SU-DHL-6 (cell line): ENCODE data around the gene SLX9.

Experiments used
- H2AFZ ChIP-seq: fragments of 200-600 bp; sonication (generic); 2 replicates; pipeline ENCODE4 v1.6.1; 2014; ENCODE audit warnings: low read depth, mild to moderate bottlenecking, moderate library complexity, mixed read lengths, antibody characterized with exemption, low read length; ENCODE audit not compliant: severe bottlenecking
- H3F3A ChIP-seq: fragments of 200-600 bp; shearing (Covaris generic); 2 replicates; pipeline ENCODE4 v1.6.0; 2016; ENCODE audit warnings: antibody characterized with exemption, mild to moderate bottlenecking; ENCODE audit not compliant: insufficient read depth
- H3K27ac ChIP-seq: fragments of 200-600 bp; sonication (generic); 2 replicates; pipeline ENCODE4 v1.5.1; 2016; ENCODE audit warnings: low read depth, mild to moderate bottlenecking, low read length, moderate library complexity, mixed read lengths
- H3K27me3 ChIP-seq: fragments of 200-600 bp; sonication (generic), shearing (Covaris generic); 2 replicates; pipeline ENCODE4 v1.6.0; 2014; ENCODE audit warnings: mild to moderate bottlenecking, low read length
- H3K36me3 ChIP-seq: fragments of 200-600 bp; sonication (generic); 2 replicates; pipeline ENCODE4 v1.6.1; 2014; ENCODE audit warnings: mild to moderate bottlenecking, low read length, mixed read lengths
- H3K4me2 ChIP-seq: fragments of 300-600, 200-600 bp; shearing (Covaris generic), sonication (generic); 2 replicates; pipeline ENCODE4 v1.6.0; 2014; ENCODE audit warnings: low read length, low read depth, mild to moderate bottlenecking; ENCODE audit not compliant: poor library complexity, severe bottlenecking
- H3K4me3 ChIP-seq: fragments of 200-600 bp; sonication (generic); 2 replicates; pipeline ENCODE4 v1.5.1; 2014; ENCODE audit warnings: antibody characterized with exemption, low read length, mild to moderate bottlenecking, mixed read lengths; ENCODE audit not compliant: insufficient read depth, poor library complexity, severe bottlenecking
- H3K79me2 ChIP-seq: fragments of 200-600 bp; sonication (generic); 2 replicates; pipeline ENCODE4 v1.6.1; 2014; ENCODE audit warnings: mild to moderate bottlenecking, low read length, moderate library complexity; ENCODE audit not compliant: insufficient read depth
- H3K9ac ChIP-seq: fragments of 200-600 bp; sonication (generic); 2 replicates; pipeline ENCODE4 v1.7.0; 2014; ENCODE audit warnings: mild to moderate bottlenecking, low read length
- H3K9me2 ChIP-seq: fragments of 200-600 bp; sonication (generic); replicated peaks from 2 replicates; pipeline ENCODE4 v1.6.1; 2014; ENCODE audit warnings: low read length; ENCODE audit not compliant: insufficient read depth
- H3K9me3 ChIP-seq: fragments of 200-600 bp; sonication (generic); 2 replicates; pipeline ENCODE4 v1.6.1; 2014; ENCODE audit warnings: low read length, mixed read lengths; ENCODE audit not compliant: insufficient read depth
- H4K20me1 ChIP-seq: fragments of 200-600 bp; sonication (generic); 2 replicates; pipeline ENCODE4 v1.6.1; 2014; ENCODE audit warnings: low read depth, mild to moderate bottlenecking, antibody characterized with exemption, low read length, moderate library complexity, mixed read lengths
- EZH2phosphoT487 ChIP-seq: fragments of 200-600 bp; sonication (generic), shearing (Covaris generic); conservative IDR thresholded peaks from 2 replicates; pipeline ENCODE4 v1.6.1; 2018; ENCODE audit warnings: mild to moderate bottlenecking, antibody characterized with exemption, low read length, moderate library complexity, mixed read lengths
- TF ChIP-seq, protein P1 (sequence below): fragments of 200-600 bp; sonication (generic); IDR thresholded peaks from one replicate; pipeline ENCODE4 v1.5.1; 2017; ENCODE audit warnings: antibody characterized with exemption, mild to moderate bottlenecking, low read length, moderate library complexity; ENCODE audit not compliant: insufficient read depth, poor library complexity, severe bottlenecking

Gene SLX9

DNA sequence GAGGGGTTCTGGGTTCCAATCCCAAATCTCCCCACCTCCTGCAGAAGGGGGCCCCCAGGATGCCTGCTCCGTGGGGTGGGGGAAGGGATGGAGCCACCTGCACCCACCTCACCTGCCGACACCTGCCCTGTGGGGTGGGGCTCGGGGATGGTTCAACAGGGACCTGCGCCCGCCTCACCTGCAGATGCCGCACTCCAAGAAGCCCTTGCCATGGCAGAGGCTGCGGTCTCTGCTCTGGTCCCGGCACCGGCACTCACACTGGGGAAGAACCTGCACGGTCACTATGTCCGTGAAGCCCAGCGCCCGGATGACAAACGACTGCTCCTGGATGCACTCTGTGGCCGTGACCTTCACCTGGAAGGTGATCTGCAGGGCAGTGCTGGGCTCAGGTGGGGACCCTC is 48.2 kb upstream of the SLX9 start:
- no peak overlapping the region for H2AFZ ChIP-seq
- no peaks in the 10 kb centered on the region for H3K36me3 ChIP-seq
- no peaks in the 10 kb centered on the region for H3K27me3 ChIP-seq
- H3K4me2 ChIP-seq = no peak overlapping the region
- TF ChIP-seq, protein P1, sequence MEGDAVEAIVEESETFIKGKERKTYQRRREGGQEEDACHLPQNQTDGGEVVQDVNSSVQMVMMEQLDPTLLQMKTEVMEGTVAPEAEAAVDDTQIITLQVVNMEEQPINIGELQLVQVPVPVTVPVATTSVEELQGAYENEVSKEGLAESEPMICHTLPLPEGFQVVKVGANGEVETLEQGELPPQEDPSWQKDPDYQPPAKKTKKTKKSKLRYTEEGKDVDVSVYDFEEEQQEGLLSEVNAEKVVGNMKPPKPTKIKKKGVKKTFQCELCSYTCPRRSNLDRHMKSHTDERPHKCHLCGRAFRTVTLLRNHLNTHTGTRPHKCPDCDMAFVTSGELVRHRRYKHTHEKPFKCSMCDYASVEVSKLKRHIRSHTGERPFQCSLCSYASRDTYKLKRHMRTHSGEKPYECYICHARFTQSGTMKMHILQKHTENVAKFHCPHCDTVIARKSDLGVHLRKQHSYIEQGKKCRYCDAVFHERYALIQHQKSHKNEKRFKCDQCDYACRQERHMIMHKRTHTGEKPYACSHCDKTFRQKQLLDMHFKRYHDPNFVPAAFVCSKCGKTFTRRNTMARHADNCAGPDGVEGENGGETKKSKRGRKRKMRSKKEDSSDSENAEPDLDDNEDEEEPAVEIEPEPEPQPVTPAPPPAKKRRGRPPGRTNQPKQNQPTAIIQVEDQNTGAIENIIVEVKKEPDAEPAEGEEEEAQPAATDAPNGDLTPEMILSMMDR = no peak
- TF ChIP-seq EZH2phosphoT487 = no peak
- H4K20me1 ChIP-seq = no peaks in the 10 kb centered on the region
- no peaks in the 10 kb centered on the region for H3F3A ChIP-seq
- no peak overlapping the region for H3K9ac ChIP-seq
- H3K9me2 ChIP-seq = no peaks in the 10 kb centered on the region
- no peaks in the 10 kb centered on the region for H3K9me3 ChIP-seq
- no peak overlapping the region for H3K4me3 ChIP-seq
- no peak overlapping the region for H3K27ac ChIP-seq
- H3K79me2 ChIP-seq = no peaks in the 10 kb centered on the region

DNA sequence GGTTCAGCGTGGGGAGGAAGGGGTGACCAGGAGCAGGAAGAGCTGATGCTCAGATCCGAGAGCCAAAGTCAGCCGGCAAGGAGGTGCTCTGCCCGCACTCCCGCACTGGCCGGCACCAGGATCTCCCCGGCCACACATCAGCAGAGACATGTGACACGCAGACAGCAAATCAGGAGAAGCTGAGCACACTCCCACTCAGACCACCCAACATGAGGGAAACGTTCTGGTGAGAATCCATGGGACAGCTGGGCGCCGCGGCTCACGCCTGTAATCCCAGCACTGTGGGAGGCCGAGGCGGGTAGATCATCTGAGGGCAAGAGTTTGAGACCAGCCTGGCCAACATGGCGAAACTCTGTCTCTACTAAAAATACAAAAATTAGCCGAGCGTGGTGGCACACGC is 47.7 kb upstream of the SLX9 start:
- Histone ChIP-seq H3K4me3 (no peak overlapping the region), H3K79me2 (no peaks in the 10 kb centered on the region), H3K36me3 (no peaks in the 10 kb centered on the region), H3K9ac (no peak overlapping the region), H3K27me3 (no peaks in the 10 kb centered on the region), H3K4me2 (no peak overlapping the region), H3K27ac (no peak overlapping the region), H3F3A (no peaks in the 10 kb centered on the region), H4K20me1 (no peaks in the 10 kb centered on the region), H3K9me3 (no peaks in the 10 kb centered on the region), H3K9me2 (no peaks in the 10 kb centered on the region), H2AFZ (no peak overlapping the region)
- TF ChIP-seq, protein P1 = no peak
- TF ChIP-seq EZH2phosphoT487 = no peak

DNA sequence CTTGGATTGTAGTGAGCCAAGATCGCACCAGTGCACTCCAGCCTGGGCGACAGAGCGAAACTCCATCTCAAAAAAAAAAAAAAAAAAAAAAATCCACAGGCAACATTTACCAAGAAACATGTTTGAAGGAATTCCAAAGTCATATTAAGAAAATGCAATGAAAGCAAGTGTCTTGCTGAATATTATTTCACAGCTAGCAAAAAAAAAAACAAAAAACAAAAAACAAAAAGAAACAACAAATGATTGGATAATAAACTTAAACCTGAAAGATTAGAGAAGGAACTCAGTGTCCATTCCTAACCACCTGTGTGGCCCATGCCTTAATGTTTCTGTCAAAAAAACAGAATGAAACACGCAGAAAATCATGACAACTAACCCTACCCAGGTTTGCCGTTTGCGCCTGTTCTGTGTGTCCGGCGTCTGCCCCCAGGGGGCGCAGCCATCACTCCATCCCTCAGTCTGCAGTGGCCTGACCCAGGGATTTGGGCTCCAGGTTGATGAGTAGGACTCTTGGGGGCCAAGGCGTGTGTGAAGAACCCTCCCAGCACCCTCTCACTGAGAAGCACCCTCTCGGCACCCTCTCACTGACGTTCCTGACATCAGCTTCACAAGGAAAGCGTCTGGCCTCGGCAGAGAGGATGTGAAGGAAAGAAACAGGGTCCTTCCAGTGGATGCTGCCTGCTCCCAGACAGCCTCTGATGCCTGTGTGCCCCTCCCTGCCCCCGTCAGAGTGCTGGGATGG is 47.1 kb upstream of the SLX9 start:
- H3K9ac ChIP-seq = no peak overlapping the region
- H3K4me3 ChIP-seq = no peak overlapping the region
- no peaks in the 10 kb centered on the region for H3F3A ChIP-seq
- H3K79me2 ChIP-seq = no peaks in the 10 kb centered on the region
- no peaks in the 10 kb centered on the region for H3K9me3 ChIP-seq
- H4K20me1 ChIP-seq = no peaks in the 10 kb centered on the region
- no peak overlapping the region for H3K27ac ChIP-seq
- H3K27me3 ChIP-seq = no peaks in the 10 kb centered on the region
- TF ChIP-seq, protein P1 = peak; percentile 74
- TF ChIP-seq EZH2phosphoT487 = no peak
- no peak overlapping the region for H2AFZ ChIP-seq
- no peaks in the 10 kb centered on the region for H3K9me2 ChIP-seq
- no peak overlapping the region for H3K4me2 ChIP-seq
- no peaks in the 10 kb centered on the region for H3K36me3 ChIP-seq
